GM23338 (cell line): ENCODE results near the gene DYRK1A. TPM values are rescaled to one million over a fixed set of nuclear protein-coding genes. Genes with fewer than 3 reads are reported as not detected.

ENCODE experiments used
- ATAC-seq: fragments of 200-7000 bp; cut with Tn5 transposase; 3 replicates; pipeline ENCODE4 v1.9.1; 2020
- DNase-seq: peaks from one replicate; pipeline ENCODE4 v3.0.0-alpha.2; 2015; ENCODE audit warnings: low spot score
- H2AFZ ChIP-seq: fragments of 200-600 bp; sonication (generic); 2 replicates; pipeline ENCODE4 v1.8.0; 2016; ENCODE audit warnings: antibody characterized with exemption, mild to moderate bottlenecking, moderate library complexity
- H3F3A ChIP-seq: fragments of 200-600 bp; sonication (generic); replicated peaks from 2 replicates; pipeline ENCODE4 v1.8.0; 2017; ENCODE audit warnings: antibody characterized with exemption, mixed run types, low read depth
- H3K27ac ChIP-seq: fragments of 200-600 bp; sonication (generic); 2 replicates; pipeline ENCODE4 v1.6.1; 2016; ENCODE audit warnings: low read depth
- H3K27me3 ChIP-seq: fragments of 200-600 bp; sonication (generic); 2 replicates; pipeline ENCODE4 v1.8.0; 2016; ENCODE audit warnings: mild to moderate bottlenecking, mixed run types, moderate library complexity; ENCODE audit not compliant: insufficient read depth
- H3K36me3 ChIP-seq: fragments of 200-600 bp; sonication (generic); 2 replicates; pipeline ENCODE4 v1.8.0; 2016; ENCODE audit warnings: mild to moderate bottlenecking; ENCODE audit not compliant: insufficient read depth
- H3K4me1 ChIP-seq: fragments of 200-600 bp; sonication (generic); 2 replicates; pipeline ENCODE4 v1.8.0; 2016; ENCODE audit warnings: mild to moderate bottlenecking, moderate library complexity; ENCODE audit not compliant: insufficient read depth
- H3K4me2 ChIP-seq: fragments of 200-600 bp; sonication (generic); 2 replicates; pipeline ENCODE4 v1.7.1; 2017; ENCODE audit warnings: mixed run types
- H3K4me3 ChIP-seq: fragments of 200-600 bp; sonication (generic); 2 replicates; pipeline ENCODE4 v1.6.1; 2016; ENCODE audit warnings: mixed run types
- H3K79me2 ChIP-seq: fragments of 200-600 bp; sonication (generic); replicated peaks from 2 replicates; pipeline ENCODE4 v1.8.0; 2017; ENCODE audit warnings: mild to moderate bottlenecking; ENCODE audit not compliant: insufficient read depth
- H3K9me2 ChIP-seq: fragments of 200-600 bp; sonication (generic); 2 replicates; pipeline ENCODE4 v1.8.0; 2017; ENCODE audit not compliant: insufficient read depth
- H4K20me1 ChIP-seq: fragments of 200-600 bp; sonication (generic); replicated peaks from 2 replicates; pipeline ENCODE4 v1.8.0; 2017; ENCODE audit warnings: mild to moderate bottlenecking; ENCODE audit not compliant: insufficient read depth
- H3K27ac Mint-ChIP-seq: 2 replicates; pipeline ENCODE4 v1.8.0; 2020; ENCODE audit warnings: inconsistent platforms, mild to moderate bottlenecking, moderate library complexity, mixed read lengths
- H3K27me3 Mint-ChIP-seq: 3 replicates; pipeline ENCODE4 v1.8.0; 2022; ENCODE audit warnings: low read depth, mild to moderate bottlenecking, moderate library complexity, mixed read lengths, inconsistent platforms; ENCODE audit not compliant: insufficient read depth, poor library complexity
- H3K36me3 Mint-ChIP-seq: 3 replicates; pipeline ENCODE4 v1.8.0; 2021; ENCODE audit warnings: low read depth, mild to moderate bottlenecking, inconsistent platforms, moderate library complexity, mixed read lengths
- H3K4me1 Mint-ChIP-seq: 3 replicates; pipeline ENCODE4 v1.8.0; 2020; ENCODE audit warnings: mild to moderate bottlenecking, inconsistent platforms, mixed read lengths
- H3K4me3 Mint-ChIP-seq: 3 replicates; pipeline ENCODE4 v1.8.0; 2021; ENCODE audit warnings: moderate library complexity, mild to moderate bottlenecking, inconsistent platforms, mixed read lengths
- H3K9me3 Mint-ChIP-seq: 3 replicates; pipeline ENCODE4 v1.8.0; 2020; ENCODE audit warnings: moderate library complexity, mild to moderate bottlenecking, inconsistent platforms, mixed read lengths
- CREB1 ChIP-seq: fragments of 250-450 bp; sonication (Bioruptor Pico); IDR thresholded peaks from 2 replicates; pipeline ENCODE4 v1.5.0; 2020; ENCODE audit warnings: low read depth, mild to moderate bottlenecking, moderate library complexity
- EZH2 ChIP-seq: fragments of 200-600 bp; sonication (generic); IDR thresholded peaks from one replicate; pipeline ENCODE4 v1.8.0; 2017; ENCODE audit warnings: antibody characterized with exemption, mild to moderate bottlenecking, low read depth; ENCODE audit not compliant: unreplicated experiment
- EZH2phosphoT487 ChIP-seq: fragments of 200-600 bp; sonication (generic); IDR thresholded peaks from one replicate; pipeline ENCODE4 v1.8.1; 2018; ENCODE audit warnings: antibody characterized with exemption; ENCODE audit not compliant: unreplicated experiment
- JUNB ChIP-seq: IDR thresholded peaks from one replicate; pipeline ENCODE4 v1.6.1; 2016; ENCODE audit warnings: antibody characterized with exemption; ENCODE audit not compliant: unreplicated experiment
- NANOG ChIP-seq: IDR thresholded peaks from 2 replicates; pipeline ENCODE4 v1.6.1; 2016; ENCODE audit warnings: antibody characterized with exemption, borderline replicate concordance
- POLR2AphosphoS5 ChIP-seq: IDR thresholded peaks from 2 replicates; pipeline ENCODE4 v1.6.1; 2016; ENCODE audit warnings: antibody characterized with exemption, low read depth
- STAT1 ChIP-seq: IDR thresholded peaks from one replicate; pipeline ENCODE4 v1.6.1; 2016; ENCODE audit warnings: antibody characterized with exemption; ENCODE audit not compliant: unreplicated experiment
- ZNF114 ChIP-seq: fragments of 250-450 bp; sonication (Bioruptor Pico); IDR thresholded peaks from 2 replicates; pipeline ENCODE4 v1.5.0; 2020; ENCODE audit warnings: mild to moderate bottlenecking, moderate library complexity
- ZNF331 ChIP-seq: fragments of 250-450 bp; sonication (Bioruptor Pico); IDR thresholded peaks from 2 replicates; pipeline ENCODE4 v1.5.0; 2020; ENCODE audit warnings: low read depth, mild to moderate bottlenecking, moderate library complexity
- polyA plus RNA-seq: library from polyadenylated mRNA; unstranded; fragments of >200 nt; fragmentation: Nextera tagmentation; extraction: Ambion mirVana; gene quantifications from 2 replicates; pipeline ENCODE4 v1.2.1, GENCODE V29; 2016
- total RNA-seq: library from RNA; depleted of rRNA; stranded (reverse); fragments of >200 nt; shearing (Covaris generic); gene quantifications from 2 replicates; pipeline ENCODE4 v1.2.3, GENCODE V29; 2014
- TF ChIP-seq, protein P1 (sequence below), 2 experiments: fragments of 200-600 bp in 1 of 2; sonication (generic) in 1 of 2; conservative IDR thresholded peaks; 2 replicates each; pipeline versions ENCODE4 v1.5.1 to v1.6.1; 2016 to 2017; ENCODE audit warnings: antibody characterized with exemption in 2 of 2, low read depth in 2 of 2, mild to moderate bottlenecking in 2 of 2, moderate library complexity in 1 of 2
- TF ChIP-seq, protein P2 (sequence below): fragments of 250-450 bp; sonication (Bioruptor Pico); IDR thresholded peaks from 2 replicates; pipeline ENCODE4 v1.5.0; 2020; ENCODE audit warnings: mild to moderate bottlenecking, moderate library complexity
- TF ChIP-seq, protein P3 (sequence below): IDR thresholded peaks from one replicate; pipeline ENCODE4 v1.6.1; 2018; ENCODE audit warnings: antibody characterized with exemption; ENCODE audit not compliant: unreplicated experiment
- TF ChIP-seq, protein P4 (sequence below): IDR thresholded peaks from 2 replicates; pipeline ENCODE4 v1.6.1; 2016; ENCODE audit warnings: antibody characterized with exemption

DYRK1A gene
- total and polyA plus RNA-seq, 2 experiments from 2014 or later, result 10.3 to 84.7 TPM

DNA sequence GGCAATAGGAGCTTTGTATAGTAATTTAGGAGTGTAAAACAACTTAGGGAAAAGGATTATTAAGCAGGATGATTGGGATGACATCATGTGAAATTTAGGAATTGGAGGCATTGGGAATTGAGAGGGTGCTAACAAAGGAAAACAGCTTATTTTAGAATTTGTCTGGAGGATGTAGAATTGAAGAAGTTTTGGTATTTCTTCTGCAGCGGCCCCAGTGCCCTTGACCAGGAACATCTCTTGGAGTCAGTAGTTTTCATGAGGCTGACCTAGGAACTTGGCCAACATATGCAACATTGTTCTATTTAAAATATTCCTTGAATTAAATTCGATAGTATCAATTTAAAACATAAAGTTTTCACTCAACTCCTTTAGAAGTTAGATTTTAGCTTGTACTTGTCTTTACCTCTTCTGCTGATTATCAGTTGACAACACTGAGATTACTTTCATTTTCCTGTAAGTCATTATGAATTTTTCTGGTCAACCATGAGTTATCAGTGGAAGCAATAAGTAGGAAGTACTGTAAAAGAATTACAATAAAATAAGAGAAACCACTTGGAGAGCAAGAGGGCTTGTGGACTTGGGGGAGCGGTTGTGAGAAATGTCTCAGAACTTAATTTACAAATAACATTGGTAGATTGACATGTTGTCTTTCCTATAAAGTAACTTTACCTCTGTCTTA is 52.8 kb downstream of the DYRK1A start:
- Mint-ChIP-seq H3K27me3 (peaks cover 2% of the 10 kb centered on the region), H3K9me3 (no peaks in the 10 kb centered on the region), H3K27ac (peak overlapping the region; percentile 77; the same call in 1 of the 2 replicates), H3K36me3 (peaks cover 10% of the 10 kb centered on the region; the same call in 2 of the 3 replicates), H3K4me1 (peaks cover 65% of the 10 kb centered on the region), H3K4me3 (no peak overlapping the region)
- Histone ChIP-seq H3K4me3 (no peak overlapping the region), H3K27ac (no peak overlapping the region), H2AFZ (no peak overlapping the region), H3K27me3 (no peaks in the 10 kb centered on the region), H4K20me1 (peaks cover 63% of the 10 kb centered on the region), H3K4me2 (peak overlapping the region; percentile 18), H3K79me2 (peaks cover 100% of the 10 kb centered on the region), H3K36me3 (no peaks in the 10 kb centered on the region), H3F3A (no peaks in the 10 kb centered on the region), H3K9me2 (no peaks in the 10 kb centered on the region), H3K4me1 (peaks cover 59% of the 10 kb centered on the region)
- ATAC-seq (no peak), DNase-seq (no peak)
- TF ChIP-seq EZH2, result no peak
- no peak for TF ChIP-seq JUNB
- TF ChIP-seq CREB1 (CRISPR knock-in tag), result no peak
- TF ChIP-seq, protein P1, sequence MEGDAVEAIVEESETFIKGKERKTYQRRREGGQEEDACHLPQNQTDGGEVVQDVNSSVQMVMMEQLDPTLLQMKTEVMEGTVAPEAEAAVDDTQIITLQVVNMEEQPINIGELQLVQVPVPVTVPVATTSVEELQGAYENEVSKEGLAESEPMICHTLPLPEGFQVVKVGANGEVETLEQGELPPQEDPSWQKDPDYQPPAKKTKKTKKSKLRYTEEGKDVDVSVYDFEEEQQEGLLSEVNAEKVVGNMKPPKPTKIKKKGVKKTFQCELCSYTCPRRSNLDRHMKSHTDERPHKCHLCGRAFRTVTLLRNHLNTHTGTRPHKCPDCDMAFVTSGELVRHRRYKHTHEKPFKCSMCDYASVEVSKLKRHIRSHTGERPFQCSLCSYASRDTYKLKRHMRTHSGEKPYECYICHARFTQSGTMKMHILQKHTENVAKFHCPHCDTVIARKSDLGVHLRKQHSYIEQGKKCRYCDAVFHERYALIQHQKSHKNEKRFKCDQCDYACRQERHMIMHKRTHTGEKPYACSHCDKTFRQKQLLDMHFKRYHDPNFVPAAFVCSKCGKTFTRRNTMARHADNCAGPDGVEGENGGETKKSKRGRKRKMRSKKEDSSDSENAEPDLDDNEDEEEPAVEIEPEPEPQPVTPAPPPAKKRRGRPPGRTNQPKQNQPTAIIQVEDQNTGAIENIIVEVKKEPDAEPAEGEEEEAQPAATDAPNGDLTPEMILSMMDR (conservative IDR thresholded peaks at IDR 0.05; ENCODE audit: low read depth in 2 of 2), result no peak
- TF ChIP-seq STAT1, result no peak
- no peak for TF ChIP-seq ZNF331 (CRISPR knock-in tag)
- TF ChIP-seq NANOG, result no peak
- TF ChIP-seq, protein P2, sequence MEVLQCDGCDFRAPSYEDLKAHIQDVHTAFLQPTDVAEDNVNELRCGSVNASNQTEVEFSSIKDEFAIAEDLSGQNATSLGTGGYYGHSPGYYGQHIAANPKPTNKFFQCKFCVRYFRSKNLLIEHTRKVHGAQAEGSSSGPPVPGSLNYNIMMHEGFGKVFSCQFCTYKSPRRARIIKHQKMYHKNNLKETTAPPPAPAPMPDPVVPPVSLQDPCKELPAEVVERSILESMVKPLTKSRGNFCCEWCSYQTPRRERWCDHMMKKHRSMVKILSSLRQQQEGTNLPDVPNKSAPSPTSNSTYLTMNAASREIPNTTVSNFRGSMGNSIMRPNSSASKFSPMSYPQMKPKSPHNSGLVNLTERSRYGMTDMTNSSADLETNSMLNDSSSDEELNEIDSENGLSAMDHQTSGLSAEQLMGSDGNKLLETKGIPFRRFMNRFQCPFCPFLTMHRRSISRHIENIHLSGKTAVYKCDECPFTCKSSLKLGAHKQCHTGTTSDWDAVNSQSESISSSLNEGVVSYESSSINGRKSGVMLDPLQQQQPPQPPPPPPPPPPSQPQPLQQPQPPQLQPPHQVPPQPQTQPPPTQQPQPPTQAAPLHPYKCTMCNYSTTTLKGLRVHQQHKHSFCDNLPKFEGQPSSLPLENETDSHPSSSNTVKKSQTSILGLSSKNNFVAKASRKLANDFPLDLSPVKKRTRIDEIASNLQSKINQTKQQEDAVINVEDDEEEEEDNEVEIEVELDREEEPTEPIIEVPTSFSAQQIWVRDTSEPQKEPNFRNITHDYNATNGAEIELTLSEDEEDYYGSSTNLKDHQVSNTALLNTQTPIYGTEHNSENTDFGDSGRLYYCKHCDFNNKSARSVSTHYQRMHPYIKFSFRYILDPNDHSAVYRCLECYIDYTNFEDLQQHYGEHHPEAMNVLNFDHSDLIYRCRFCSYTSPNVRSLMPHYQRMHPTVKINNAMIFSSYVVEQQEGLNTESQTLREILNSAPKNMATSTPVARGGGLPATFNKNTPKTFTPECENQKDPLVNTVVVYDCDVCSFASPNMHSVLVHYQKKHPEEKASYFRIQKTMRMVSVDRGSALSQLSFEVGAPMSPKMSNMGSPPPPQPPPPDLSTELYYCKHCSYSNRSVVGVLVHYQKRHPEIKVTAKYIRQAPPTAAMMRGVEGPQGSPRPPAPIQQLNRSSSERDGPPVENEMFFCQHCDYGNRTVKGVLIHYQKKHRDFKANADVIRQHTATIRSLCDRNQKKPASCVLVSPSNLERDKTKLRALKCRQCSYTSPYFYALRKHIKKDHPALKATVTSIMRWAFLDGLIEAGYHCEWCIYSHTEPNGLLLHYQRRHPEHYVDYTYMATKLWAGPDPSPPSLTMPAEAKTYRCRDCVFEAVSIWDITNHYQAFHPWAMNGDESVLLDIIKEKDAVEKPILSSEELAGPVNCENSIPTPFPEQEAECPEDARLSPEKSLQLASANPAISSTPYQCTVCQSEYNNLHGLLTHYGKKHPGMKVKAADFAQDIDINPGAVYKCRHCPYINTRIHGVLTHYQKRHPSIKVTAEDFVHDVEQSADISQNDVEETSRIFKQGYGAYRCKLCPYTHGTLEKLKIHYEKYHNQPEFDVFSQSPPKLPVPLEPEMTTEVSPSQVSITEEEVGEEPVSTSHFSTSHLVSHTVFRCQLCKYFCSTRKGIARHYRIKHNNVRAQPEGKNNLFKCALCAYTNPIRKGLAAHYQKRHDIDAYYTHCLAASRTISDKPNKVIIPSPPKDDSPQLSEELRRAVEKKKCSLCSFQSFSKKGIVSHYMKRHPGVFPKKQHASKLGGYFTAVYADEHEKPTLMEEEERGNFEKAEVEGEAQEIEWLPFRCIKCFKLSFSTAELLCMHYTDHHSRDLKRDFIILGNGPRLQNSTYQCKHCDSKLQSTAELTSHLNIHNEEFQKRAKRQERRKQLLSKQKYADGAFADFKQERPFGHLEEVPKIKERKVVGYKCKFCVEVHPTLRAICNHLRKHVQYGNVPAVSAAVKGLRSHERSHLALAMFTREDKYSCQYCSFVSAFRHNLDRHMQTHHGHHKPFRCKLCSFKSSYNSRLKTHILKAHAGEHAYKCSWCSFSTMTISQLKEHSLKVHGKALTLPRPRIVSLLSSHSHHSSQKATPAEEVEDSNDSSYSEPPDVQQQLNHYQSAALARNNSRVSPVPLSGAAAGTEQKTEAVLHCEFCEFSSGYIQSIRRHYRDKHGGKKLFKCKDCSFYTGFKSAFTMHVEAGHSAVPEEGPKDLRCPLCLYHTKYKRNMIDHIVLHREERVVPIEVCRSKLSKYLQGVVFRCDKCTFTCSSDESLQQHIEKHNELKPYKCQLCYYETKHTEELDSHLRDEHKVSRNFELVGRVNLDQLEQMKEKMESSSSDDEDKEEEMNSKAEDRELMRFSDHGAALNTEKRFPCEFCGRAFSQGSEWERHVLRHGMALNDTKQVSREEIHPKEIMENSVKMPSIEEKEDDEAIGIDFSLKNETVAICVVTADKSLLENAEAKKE (CRISPR knock-in tag), result no peak
- no peak for TF ChIP-seq ZNF114
- no peak for TF ChIP-seq POLR2AphosphoS5
- TF ChIP-seq EZH2phosphoT487, result no peak
- TF ChIP-seq, protein P3, sequence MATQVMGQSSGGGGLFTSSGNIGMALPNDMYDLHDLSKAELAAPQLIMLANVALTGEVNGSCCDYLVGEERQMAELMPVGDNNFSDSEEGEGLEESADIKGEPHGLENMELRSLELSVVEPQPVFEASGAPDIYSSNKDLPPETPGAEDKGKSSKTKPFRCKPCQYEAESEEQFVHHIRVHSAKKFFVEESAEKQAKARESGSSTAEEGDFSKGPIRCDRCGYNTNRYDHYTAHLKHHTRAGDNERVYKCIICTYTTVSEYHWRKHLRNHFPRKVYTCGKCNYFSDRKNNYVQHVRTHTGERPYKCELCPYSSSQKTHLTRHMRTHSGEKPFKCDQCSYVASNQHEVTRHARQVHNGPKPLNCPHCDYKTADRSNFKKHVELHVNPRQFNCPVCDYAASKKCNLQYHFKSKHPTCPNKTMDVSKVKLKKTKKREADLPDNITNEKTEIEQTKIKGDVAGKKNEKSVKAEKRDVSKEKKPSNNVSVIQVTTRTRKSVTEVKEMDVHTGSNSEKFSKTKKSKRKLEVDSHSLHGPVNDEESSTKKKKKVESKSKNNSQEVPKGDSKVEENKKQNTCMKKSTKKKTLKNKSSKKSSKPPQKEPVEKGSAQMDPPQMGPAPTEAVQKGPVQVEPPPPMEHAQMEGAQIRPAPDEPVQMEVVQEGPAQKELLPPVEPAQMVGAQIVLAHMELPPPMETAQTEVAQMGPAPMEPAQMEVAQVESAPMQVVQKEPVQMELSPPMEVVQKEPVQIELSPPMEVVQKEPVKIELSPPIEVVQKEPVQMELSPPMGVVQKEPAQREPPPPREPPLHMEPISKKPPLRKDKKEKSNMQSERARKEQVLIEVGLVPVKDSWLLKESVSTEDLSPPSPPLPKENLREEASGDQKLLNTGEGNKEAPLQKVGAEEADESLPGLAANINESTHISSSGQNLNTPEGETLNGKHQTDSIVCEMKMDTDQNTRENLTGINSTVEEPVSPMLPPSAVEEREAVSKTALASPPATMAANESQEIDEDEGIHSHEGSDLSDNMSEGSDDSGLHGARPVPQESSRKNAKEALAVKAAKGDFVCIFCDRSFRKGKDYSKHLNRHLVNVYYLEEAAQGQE, result no peak
- TF ChIP-seq, protein P4, sequence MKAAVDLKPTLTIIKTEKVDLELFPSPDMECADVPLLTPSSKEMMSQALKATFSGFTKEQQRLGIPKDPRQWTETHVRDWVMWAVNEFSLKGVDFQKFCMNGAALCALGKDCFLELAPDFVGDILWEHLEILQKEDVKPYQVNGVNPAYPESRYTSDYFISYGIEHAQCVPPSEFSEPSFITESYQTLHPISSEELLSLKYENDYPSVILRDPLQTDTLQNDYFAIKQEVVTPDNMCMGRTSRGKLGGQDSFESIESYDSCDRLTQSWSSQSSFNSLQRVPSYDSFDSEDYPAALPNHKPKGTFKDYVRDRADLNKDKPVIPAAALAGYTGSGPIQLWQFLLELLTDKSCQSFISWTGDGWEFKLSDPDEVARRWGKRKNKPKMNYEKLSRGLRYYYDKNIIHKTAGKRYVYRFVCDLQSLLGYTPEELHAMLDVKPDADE, result no peak
